Esophagus muscularis mucosa (tissue), 4 donors: Measurements from ENCODE around the gene DACT2. TPM values are rescaled to one million over a fixed set of nuclear protein-coding genes. Genes with fewer than 3 reads are reported as not detected.

ENCODE experiments used
- DNase-seq: peaks from one replicate; pipeline ENCODE4 v3.0.0-alpha.2; 2017; ENCODE audit errors: extremely low spot score
- H3K27ac ChIP-seq, 4 donors: fragments of 200-600 bp; sonication (generic); replicated peaks in 1 of 4; 1 replicate in 3 of 4; 2 replicates in 1 of 4; pipeline ENCODE4 v1.5.1; 2016 to 2019; ENCODE audit warnings: mild to moderate bottlenecking in 1 of 4
- H3K27me3 ChIP-seq, 4 donors: fragments of 200-600 bp; sonication (generic); one replicate each; pipeline versions ENCODE4 v1.5.1 to v1.6.0; 2016 to 2019
- H3K36me3 ChIP-seq, 4 donors: fragments of 200-600 bp; sonication (generic); one replicate each; pipeline ENCODE4 v1.5.1; 2016 to 2019
- H3K4me1 ChIP-seq, 4 donors: fragments of 200-600 bp; sonication (generic); one replicate each; pipeline ENCODE4 v1.5.1; 2016 to 2019
- H3K4me3 ChIP-seq, 4 donors: fragments of 200-600 bp; sonication (generic); 1 replicate in 2 of 4; 2 replicates in 2 of 4; pipeline ENCODE4 v1.5.1; 2016 to 2019; ENCODE audit warnings: mild to moderate bottlenecking in 4 of 4, moderate library complexity in 1 of 4
- H3K9me3 ChIP-seq, 4 donors: fragments of 200-600 bp; sonication (generic); 1 replicate in 3 of 4; 2 replicates in 1 of 4; pipeline ENCODE4 v1.5.1; 2016 to 2019
- EP300 ChIP-seq: sonication (generic); formaldehyde crosslinking; IDR thresholded peaks from one replicate; pipeline ENCODE4 v1.6.1; 2017; ENCODE audit warnings: antibody characterized with exemption
- POLR2A ChIP-seq: fragments of 450-650 bp; IDR thresholded peaks from one replicate; pipeline ENCODE4 v1.6.1; 2017; ENCODE audit warnings: antibody characterized with exemption, moderate library complexity, mild to moderate bottlenecking, low read depth
- POLR2AphosphoS5 ChIP-seq, 2 donors: sonication (generic); formaldehyde crosslinking; IDR thresholded peaks; one replicate each; pipeline ENCODE4 v1.6.1; 2017; ENCODE audit warnings: antibody characterized with exemption in 2 of 2
- WGBS: methylation state at CpG from one replicate; pipeline ENCODE4 v1.1.5; 2018; 5-methylcytosine and 5-hydroxymethylcytosine counted together
- intact Hi-C: fragments of 100-400 bp; cut with DNase I; formaldehyde crosslinking; loops from one replicate; pipeline ENCODE4 v1.15.1; 2023
- total RNA-seq, 4 donors: library from RNA; depleted of rRNA; stranded (reverse); fragments of >200 nt; gene quantifications; one replicate each; pipeline versions ENCODE4 v1.1.0 to v1.2.1, GENCODE V29; 2016
- TF ChIP-seq, protein P1 (sequence below), 3 experiments: fragments of 200-600 bp in 2 of 3; fragments of 450-650 bp in 1 of 3; sonication (generic) in 2 of 3; IDR thresholded peaks; one replicate each; pipeline ENCODE4 v1.5.1; 2017 to 2019; ENCODE audit warnings: antibody characterized with exemption in 3 of 3, mild to moderate bottlenecking in 2 of 3, moderate library complexity in 1 of 3

The DACT2 gene
- total RNA-seq, 4 donors from 2014 or later: 0.83 to 2.5 (median 1.3) TPM

DNA sequence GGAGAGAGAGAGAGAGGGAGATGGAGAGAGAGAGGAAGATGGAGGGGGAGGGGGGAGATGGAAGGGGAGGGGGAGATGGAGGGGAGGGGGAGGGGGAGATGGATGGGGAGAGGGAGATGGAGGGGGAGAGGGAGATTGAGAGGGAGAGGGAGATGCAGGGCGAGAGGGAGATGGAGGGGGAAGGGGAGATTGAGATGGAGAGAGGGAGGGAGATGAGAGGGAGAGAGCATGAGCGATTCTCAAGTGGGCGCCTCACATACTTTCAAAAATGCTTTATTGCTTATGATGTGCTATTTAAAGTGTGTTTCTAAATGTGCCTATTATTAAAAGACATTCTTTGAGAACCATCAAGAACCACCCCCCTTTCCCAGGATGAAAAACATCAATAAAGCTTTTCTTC, 43.7 kb upstream of the DACT2 start:
- intact Hi-C loops: no loop called here
- Histone ChIP-seq H3K27me3 (no peaks in the 10 kb centered on the region), H3K36me3 (no peaks in the 10 kb centered on the region), H3K9me3 (no peaks in the 10 kb centered on the region), H3K4me3 (no peak overlapping the region), H3K27ac (no peak overlapping the region), H3K4me1 (peaks cover 3 to 23% (median 22%) of the 10 kb centered on the region in 4 donors)
- WGBS: 53% methylated on average over 3 of the region's 3 CpGs
- TF ChIP-seq POLR2A (no peak), EP300 (no peak), POLR2AphosphoS5 (IDR thresholded peaks at IDR 0.05) (no peak)
- TF ChIP-seq, protein P1, sequence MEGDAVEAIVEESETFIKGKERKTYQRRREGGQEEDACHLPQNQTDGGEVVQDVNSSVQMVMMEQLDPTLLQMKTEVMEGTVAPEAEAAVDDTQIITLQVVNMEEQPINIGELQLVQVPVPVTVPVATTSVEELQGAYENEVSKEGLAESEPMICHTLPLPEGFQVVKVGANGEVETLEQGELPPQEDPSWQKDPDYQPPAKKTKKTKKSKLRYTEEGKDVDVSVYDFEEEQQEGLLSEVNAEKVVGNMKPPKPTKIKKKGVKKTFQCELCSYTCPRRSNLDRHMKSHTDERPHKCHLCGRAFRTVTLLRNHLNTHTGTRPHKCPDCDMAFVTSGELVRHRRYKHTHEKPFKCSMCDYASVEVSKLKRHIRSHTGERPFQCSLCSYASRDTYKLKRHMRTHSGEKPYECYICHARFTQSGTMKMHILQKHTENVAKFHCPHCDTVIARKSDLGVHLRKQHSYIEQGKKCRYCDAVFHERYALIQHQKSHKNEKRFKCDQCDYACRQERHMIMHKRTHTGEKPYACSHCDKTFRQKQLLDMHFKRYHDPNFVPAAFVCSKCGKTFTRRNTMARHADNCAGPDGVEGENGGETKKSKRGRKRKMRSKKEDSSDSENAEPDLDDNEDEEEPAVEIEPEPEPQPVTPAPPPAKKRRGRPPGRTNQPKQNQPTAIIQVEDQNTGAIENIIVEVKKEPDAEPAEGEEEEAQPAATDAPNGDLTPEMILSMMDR (IDR thresholded peaks at IDR 0.05): no peak
- DNase-seq: no peak

DNA sequence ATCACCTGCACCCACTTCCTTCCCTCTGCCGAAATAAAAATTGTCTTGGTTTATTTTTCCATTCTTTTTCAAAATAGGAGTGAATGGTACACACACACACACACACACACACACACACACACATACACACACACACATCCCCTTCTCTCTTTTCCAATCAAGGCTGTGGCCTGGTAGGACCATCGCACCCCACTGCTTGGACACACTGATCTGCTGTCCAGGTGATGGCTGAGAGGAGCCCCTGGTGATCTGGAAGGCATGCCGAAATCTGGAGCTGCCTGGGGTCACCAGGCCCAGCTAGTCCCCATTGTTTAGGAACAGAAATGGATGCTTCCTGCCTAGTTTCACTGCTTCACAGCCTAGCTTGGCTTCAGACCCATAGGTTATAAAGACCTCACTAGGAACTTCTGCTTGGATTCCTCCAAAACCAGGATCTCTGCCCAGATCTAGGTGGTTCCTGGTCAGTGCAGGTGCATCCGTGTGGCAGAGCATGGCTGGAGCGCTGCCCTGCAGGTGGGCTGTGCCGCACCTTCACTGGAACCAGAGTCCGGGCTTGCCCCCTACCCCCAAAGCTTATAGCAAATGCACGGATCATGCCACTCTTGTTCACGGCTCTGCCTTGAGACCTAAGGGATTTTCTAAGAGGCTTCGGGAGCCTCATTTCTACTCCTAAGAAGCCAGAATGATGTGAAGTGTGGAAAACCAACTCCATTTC, 42.9 kb upstream of the DACT2 start:
- DNase-seq: no peak
- no peak overlapping the region for H3K27ac ChIP-seq
- H3K4me1 ChIP-seq: peaks cover 2 to 15% (median 14%) of the 10 kb centered on the region in 4 donors
- H3K27me3 ChIP-seq: no peaks in the 10 kb centered on the region
- TF ChIP-seq POLR2AphosphoS5 (IDR thresholded peaks at IDR 0.05): no peak
- TF ChIP-seq, protein P1 (IDR thresholded peaks at IDR 0.05): no peak
- TF ChIP-seq POLR2A: no peak
- TF ChIP-seq EP300: no peak
- intact Hi-C loops: no loop called here
- 94% methylated on average over 10 of the region's 10 CpGs for WGBS
- no peaks in the 10 kb centered on the region for H3K36me3 ChIP-seq
- H3K4me3 ChIP-seq: no peak overlapping the region
- H3K9me3 ChIP-seq: no peaks in the 10 kb centered on the region

DNA sequence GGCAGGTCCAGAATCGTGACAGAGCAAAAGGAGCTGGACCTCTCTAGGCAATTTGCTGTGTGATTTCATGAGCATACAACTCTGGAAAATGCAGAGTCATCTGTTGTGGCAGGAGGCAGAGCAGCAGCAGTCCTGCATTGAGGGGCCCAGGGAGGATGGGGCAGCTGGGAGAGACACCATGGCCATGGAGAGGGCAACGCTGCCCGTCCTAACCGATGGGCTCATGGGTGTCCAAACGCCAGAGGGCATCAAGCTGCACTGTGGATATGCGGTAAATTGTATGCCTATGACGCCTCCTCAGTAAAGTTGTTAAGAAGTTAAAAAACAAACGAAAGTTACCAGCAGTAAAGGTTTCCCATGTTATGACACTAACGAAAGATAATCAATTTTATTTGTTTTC, 42.2 kb upstream of the DACT2 start:
- intact Hi-C loops: no loop called here
- no peak overlapping the region for H3K27ac ChIP-seq
- no peaks in the 10 kb centered on the region for H3K36me3 ChIP-seq
- H3K4me1 ChIP-seq: peaks cover 0 to 10% (median 9%) of the 10 kb centered on the region in 4 donors
- H3K9me3 ChIP-seq: no peaks in the 10 kb centered on the region
- no peak overlapping the region for H3K4me3 ChIP-seq
- 94% methylated on average over 9 of the region's 9 CpGs for WGBS
- TF ChIP-seq POLR2AphosphoS5 (IDR thresholded peaks at IDR 0.05) (no peak), EP300 (no peak), POLR2A (no peak)
- TF ChIP-seq, protein P1 (IDR thresholded peaks at IDR 0.05): no peak
- H3K27me3 ChIP-seq: no peaks in the 10 kb centered on the region
- no peak for DNase-seq

DNA sequence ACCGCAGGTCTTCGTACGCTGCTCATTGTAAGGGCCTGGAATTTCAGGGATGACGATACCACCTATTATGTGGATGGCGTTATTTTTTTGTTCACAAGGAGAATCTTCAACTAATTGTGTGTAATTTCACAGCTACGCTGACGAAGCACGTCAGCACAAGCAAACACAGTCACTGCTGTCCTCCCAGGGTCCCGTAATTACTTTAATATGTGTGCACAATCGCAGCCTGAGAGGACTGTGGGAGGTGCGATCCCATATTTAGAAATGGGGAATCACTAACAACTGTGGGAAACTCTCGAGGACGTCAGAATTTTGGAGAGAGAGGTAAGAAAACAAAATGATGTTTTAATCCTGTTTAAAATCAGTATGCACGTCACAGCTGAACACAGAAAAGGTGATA, 40.2 kb upstream of the DACT2 start:
- peaks cover 0 to 18% (median 11%) of the 10 kb centered on the region in 4 donors for H3K4me1 ChIP-seq
- no peaks in the 10 kb centered on the region for H3K9me3 ChIP-seq
- H3K27me3 ChIP-seq: no peaks in the 10 kb centered on the region
- DNase-seq: no peak
- TF ChIP-seq, protein P1 (IDR thresholded peaks at IDR 0.05): no peak
- TF ChIP-seq POLR2A (no peak), EP300 (no peak), POLR2AphosphoS5 (IDR thresholded peaks at IDR 0.05) (no peak)
- H3K27ac ChIP-seq: no peak overlapping the region
- 85% methylated on average over 14 of the region's 14 CpGs for WGBS
- intact Hi-C loops: no loop called here
- H3K36me3 ChIP-seq: no peaks in the 10 kb centered on the region
- H3K4me3 ChIP-seq: no peak overlapping the region
